HG03159 (cell line): Measurements from ENCODE around the gene TENT5C.
"Not testable (repeated sequence)": the region's sequence is repeated elsewhere in the genome, so short reads cannot be mapped to it uniquely, and the experiment has no call there.

Experiments used
- ATAC-seq: cut with Tn5 transposase; IDR thresholded peaks from one replicate; pipeline ENCODE4 v1.9.1; 2021; ENCODE audit warnings: mild to moderate bottlenecking, moderate library complexity; ENCODE audit not compliant: unreplicated experiment

The TENT5C gene

GRCh38 chr1:117605774-117606648 lies at the start of gene TENT5C:
Gene TENT5C, plus strand, starts transcription at chr1:117606048. Its CDS starts 16,821 bp downstream, at chr1:117622869.
- ATAC-seq, result peak; percentile 91

- ATAC-seq, result no peak
Measured at GRCh38 chr1:117556341-117556740, 49.5 kb upstream of the TENT5C start.

- no peak for ATAC-seq
Measured at GRCh38 chr1:117556976-117557375, 48.9 kb upstream of the TENT5C start.

- not testable (repeated sequence) for ATAC-seq
Measured at GRCh38 chr1:117558451-117558850, 47.4 kb upstream of the TENT5C start.

GRCh38 chr1:117559139-117559538 lies 46.7 kb upstream of the TENT5C start:
- no peak for ATAC-seq

GRCh38 chr1:117559985-117560384 lies 45.9 kb upstream of the TENT5C start:
- no peak for ATAC-seq

- ATAC-seq, result no peak
Measured at GRCh38 chr1:117561071-117561470, 44.8 kb upstream of the TENT5C start.

GRCh38 chr1:117561551-117561950 lies 44.3 kb upstream of the TENT5C start:
- no peak for ATAC-seq

GRCh38 chr1:117562581-117563491 lies 43.0 kb upstream of the TENT5C start:
- no peak for ATAC-seq

GRCh38 chr1:117563492-117563875 lies 42.4 kb upstream of the TENT5C start:
- ATAC-seq, result no peak

GRCh38 chr1:117564227-117565075 lies 41.4 kb upstream of the TENT5C start:
- ATAC-seq, result no peak

GRCh38 chr1:117565076-117565556 lies 40.7 kb upstream of the TENT5C start:
- no peak for ATAC-seq

GRCh38 chr1:117565745-117566455 lies 39.9 kb upstream of the TENT5C start:
- ATAC-seq, result no peak

GRCh38 chr1:117566556-117566955 lies 39.3 kb upstream of the TENT5C start:
- no peak for ATAC-seq

GRCh38 chr1:117567435-117567834 lies 38.4 kb upstream of the TENT5C start:
- no peak for ATAC-seq

GRCh38 chr1:117567976-117568375 lies 37.9 kb upstream of the TENT5C start:
- no peak for ATAC-seq

- no peak for ATAC-seq
Measured at GRCh38 chr1:117568999-117569398, 36.8 kb upstream of the TENT5C start.

- ATAC-seq, result no peak
Measured at GRCh38 chr1:117569856-117570255, 36.0 kb upstream of the TENT5C start.

GRCh38 chr1:117570988-117571409 lies 34.8 kb upstream of the TENT5C start:
- no peak for ATAC-seq

GRCh38 chr1:117571496-117571895 lies 34.4 kb upstream of the TENT5C start:
- no peak for ATAC-seq
